PC-9 (cell line): ENCODE measurements around the gene CACHD1.

Experiments
- EZH2 ChIP-seq: fragments of 200-600 bp; sonication (generic); IDR thresholded peaks from 2 replicates; pipeline ENCODE4 v1.8.0; 2017; ENCODE audit warnings: antibody characterized with exemption, low read depth
- TF ChIP-seq, protein P1 (sequence below): fragments of 200-600 bp; sonication (generic); conservative IDR thresholded peaks from 2 replicates; pipeline ENCODE4 v1.6.1; 2017; ENCODE audit warnings: mixed run types, antibody characterized with exemption, mild to moderate bottlenecking, moderate library complexity

DNA sequence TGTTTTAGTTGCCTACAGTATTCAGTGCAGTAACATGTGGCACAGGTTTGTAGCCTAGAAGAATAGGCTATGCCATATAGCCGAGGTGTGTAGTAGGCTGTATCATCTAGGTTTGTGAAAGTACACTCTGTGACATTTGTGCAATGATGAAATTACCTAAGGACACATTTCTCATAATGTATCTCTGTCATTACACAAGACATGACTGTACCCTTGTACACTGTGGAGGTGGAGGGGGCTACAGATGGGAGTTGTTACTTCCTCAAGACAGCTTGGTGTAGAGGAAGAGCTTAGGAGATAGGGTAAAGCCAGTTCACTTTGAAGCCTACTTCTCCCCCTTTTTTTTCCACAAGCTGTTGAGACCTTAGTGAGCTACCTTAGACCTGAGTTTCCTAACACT, 215.3 kb downstream of the CACHD1 start:
- TF ChIP-seq, protein P1, sequence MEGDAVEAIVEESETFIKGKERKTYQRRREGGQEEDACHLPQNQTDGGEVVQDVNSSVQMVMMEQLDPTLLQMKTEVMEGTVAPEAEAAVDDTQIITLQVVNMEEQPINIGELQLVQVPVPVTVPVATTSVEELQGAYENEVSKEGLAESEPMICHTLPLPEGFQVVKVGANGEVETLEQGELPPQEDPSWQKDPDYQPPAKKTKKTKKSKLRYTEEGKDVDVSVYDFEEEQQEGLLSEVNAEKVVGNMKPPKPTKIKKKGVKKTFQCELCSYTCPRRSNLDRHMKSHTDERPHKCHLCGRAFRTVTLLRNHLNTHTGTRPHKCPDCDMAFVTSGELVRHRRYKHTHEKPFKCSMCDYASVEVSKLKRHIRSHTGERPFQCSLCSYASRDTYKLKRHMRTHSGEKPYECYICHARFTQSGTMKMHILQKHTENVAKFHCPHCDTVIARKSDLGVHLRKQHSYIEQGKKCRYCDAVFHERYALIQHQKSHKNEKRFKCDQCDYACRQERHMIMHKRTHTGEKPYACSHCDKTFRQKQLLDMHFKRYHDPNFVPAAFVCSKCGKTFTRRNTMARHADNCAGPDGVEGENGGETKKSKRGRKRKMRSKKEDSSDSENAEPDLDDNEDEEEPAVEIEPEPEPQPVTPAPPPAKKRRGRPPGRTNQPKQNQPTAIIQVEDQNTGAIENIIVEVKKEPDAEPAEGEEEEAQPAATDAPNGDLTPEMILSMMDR, result no peak
- TF ChIP-seq EZH2, result no peak
